Gastroesophageal sphincter (tissue), 4 donors: ENCODE results near the gene OPTC. TPM values are rescaled to one million over a fixed set of nuclear protein-coding genes. Genes with fewer than 3 reads are reported as not detected.

Experiments
- ATAC-seq: fragments of 150-250 bp; one replicate; pipeline ENCODE4 v1.9.1; 2016; ENCODE audit warnings: mild to moderate bottlenecking, moderate library complexity
- H3K27ac ChIP-seq, 4 donors: fragments of 200-600 bp; sonication (generic) in 3 of 4; 1 replicate in 3 of 4; 2 replicates in 1 of 4; pipeline ENCODE4 v1.5.1; 2016 to 2019
- H3K27me3 ChIP-seq: fragments of 200-600 bp; sonication (generic); one replicate; pipeline ENCODE4 v1.5.1; 2019
- H3K36me3 ChIP-seq, 2 donors: fragments of 200-600 bp; sonication (generic); one replicate each; pipeline ENCODE4 v1.5.1; 2019; ENCODE audit warnings: control low read depth in 1 of 2
- H3K4me1 ChIP-seq, 3 donors: fragments of 200-600 bp; sonication (generic); 1 replicate in 2 of 3; 2 replicates in 1 of 3; pipeline ENCODE4 v1.5.1; 2016 to 2019; ENCODE audit warnings: control low read depth in 2 of 3
- H3K4me3 ChIP-seq, 2 donors: fragments of 200-600 bp; sonication (generic); one replicate each; pipeline ENCODE4 v1.5.1; 2019; ENCODE audit warnings: mild to moderate bottlenecking in 1 of 2, moderate library complexity in 1 of 2
- H3K9me3 ChIP-seq, 3 donors: fragments of 200-600 bp; sonication (generic); one replicate each; pipeline ENCODE4 v1.5.1; 2017 to 2019; ENCODE audit warnings: control low read depth in 2 of 3
- EP300 ChIP-seq: sonication (generic); formaldehyde crosslinking; IDR thresholded peaks from one replicate; pipeline ENCODE4 v1.6.1; 2017; ENCODE audit warnings: antibody characterized with exemption, mild to moderate bottlenecking
- POLR2A ChIP-seq, 2 donors: fragments of 450-650 bp; IDR thresholded peaks; one replicate each; pipeline ENCODE4 v1.6.1; 2017; ENCODE audit warnings: antibody characterized with exemption in 2 of 2, mild to moderate bottlenecking in 2 of 2, moderate library complexity in 1 of 2
- POLR2AphosphoS5 ChIP-seq: sonication (generic); formaldehyde crosslinking; IDR thresholded peaks from one replicate; pipeline ENCODE4 v1.6.1; 2017; ENCODE audit warnings: antibody characterized with exemption
- WGBS, 2 donors: methylation state at CpG; one replicate each; pipeline ENCODE4 v1.1.5; 2018; ENCODE audit warnings: low coverage in 1 of 2; 5-methylcytosine and 5-hydroxymethylcytosine counted together
- total RNA-seq, 4 donors: library from RNA; depleted of rRNA; stranded (reverse); fragments of >200 nt; gene quantifications; one replicate each; pipeline ENCODE4 v1.1.0, GENCODE V29; 2016
- TF ChIP-seq, protein P1 (sequence below), 4 experiments: fragments of 200-600 bp in 2 of 4; fragments of 450-650 bp in 2 of 4; sonication (generic) in 1 of 4; IDR thresholded peaks; one replicate each; pipeline ENCODE4 v1.5.1; 2017 to 2019; ENCODE audit warnings: antibody characterized with exemption in 4 of 4, mild to moderate bottlenecking in 2 of 4, moderate library complexity in 2 of 4

OPTC gene
- total RNA-seq, 4 donors from 2014 or later: not detected

DNA sequence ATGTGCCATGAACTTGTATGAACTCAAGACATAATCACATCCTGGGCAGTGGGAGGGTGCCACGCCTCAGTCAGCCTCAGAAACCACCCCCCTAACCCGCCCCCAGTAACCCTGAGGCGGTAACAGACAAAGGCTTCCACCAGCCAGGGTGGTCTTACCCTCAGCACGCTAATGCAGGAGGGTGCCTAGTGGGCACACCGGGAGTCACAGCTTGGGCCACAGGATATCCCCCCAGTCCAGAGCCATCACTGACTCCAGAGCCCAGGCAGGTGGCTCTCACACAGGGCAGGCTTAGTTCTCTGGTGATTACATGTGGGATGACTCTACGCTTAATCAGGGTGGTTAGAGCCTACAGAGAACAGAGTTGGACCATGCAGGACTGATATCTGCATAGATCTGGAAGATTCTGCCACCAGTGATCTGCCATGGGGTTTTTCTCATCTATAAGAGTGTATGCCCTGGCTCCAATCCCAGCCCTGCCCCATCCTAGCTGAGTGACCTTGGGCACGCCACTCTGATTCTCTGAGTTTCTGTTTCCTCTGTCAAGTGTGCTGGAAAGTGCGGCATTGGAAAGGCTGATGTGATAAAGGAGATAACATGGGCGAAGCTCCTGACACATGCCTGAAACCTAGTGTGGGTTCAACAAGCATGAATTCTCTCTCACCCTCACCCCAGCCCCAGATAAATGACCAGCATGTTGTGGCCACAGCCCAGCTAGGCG lies 27.3 kb downstream of the OPTC start:
- H3K36me3 ChIP-seq: no peaks in the 10 kb centered on the region
- no peak for ATAC-seq
- H3K27ac ChIP-seq: peak overlapping the region in 2 of 4 donors; percentile 39 to 58
- H3K9me3 ChIP-seq: no peaks in the 10 kb centered on the region
- H3K4me3 ChIP-seq: no peak overlapping the region
- WGBS, 2 donors: 53% methylated on average over 2 of the region's 10 CpGs; no CpG with 5 or more reads in 1 of the 2 donors
- no peaks in the 10 kb centered on the region for H3K27me3 ChIP-seq
- TF ChIP-seq POLR2AphosphoS5: no peak
- peaks cover 0 to 65% (median 22%) of the 10 kb centered on the region in 3 donors for H3K4me1 ChIP-seq

DNA sequence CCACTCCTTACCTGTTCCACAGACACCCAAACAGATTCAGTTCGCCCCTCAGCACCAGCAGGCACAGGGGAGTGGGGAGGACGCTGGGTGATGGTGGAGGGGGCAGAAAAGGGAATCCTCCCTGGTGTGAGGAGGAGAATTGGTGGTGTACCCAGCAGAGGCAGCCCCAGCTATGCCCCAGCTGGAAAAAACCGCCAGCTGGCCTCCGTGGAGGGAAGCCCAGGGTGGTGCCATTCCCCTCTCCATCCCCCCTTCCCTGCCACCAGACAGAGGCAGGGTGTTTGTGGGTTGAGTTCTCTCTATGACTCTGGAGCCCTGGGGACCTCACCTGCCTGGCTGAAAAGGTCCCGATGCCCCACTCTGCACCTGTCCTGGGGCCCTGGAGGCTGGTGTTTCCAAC lies 27.9 kb downstream of the OPTC start:
- Histone ChIP-seq H3K9me3 (no peaks in the 10 kb centered on the region), H3K27ac (peak overlapping the region in 2 of 4 donors; percentile 39 to 58), H3K27me3 (no peaks in the 10 kb centered on the region), H3K4me3 (no peak overlapping the region), H3K4me1 (peaks cover 0 to 71% (median 22%) of the 10 kb centered on the region in 3 donors), H3K36me3 (no peaks in the 10 kb centered on the region)
- no peak for ATAC-seq
- TF ChIP-seq, protein P1, sequence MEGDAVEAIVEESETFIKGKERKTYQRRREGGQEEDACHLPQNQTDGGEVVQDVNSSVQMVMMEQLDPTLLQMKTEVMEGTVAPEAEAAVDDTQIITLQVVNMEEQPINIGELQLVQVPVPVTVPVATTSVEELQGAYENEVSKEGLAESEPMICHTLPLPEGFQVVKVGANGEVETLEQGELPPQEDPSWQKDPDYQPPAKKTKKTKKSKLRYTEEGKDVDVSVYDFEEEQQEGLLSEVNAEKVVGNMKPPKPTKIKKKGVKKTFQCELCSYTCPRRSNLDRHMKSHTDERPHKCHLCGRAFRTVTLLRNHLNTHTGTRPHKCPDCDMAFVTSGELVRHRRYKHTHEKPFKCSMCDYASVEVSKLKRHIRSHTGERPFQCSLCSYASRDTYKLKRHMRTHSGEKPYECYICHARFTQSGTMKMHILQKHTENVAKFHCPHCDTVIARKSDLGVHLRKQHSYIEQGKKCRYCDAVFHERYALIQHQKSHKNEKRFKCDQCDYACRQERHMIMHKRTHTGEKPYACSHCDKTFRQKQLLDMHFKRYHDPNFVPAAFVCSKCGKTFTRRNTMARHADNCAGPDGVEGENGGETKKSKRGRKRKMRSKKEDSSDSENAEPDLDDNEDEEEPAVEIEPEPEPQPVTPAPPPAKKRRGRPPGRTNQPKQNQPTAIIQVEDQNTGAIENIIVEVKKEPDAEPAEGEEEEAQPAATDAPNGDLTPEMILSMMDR (IDR thresholded peaks at IDR 0.05): no peak
- WGBS, 2 donors: 20% methylated on average over 1 of the region's 5 CpGs; no CpG with 5 or more reads in 1 of the 2 donors

DNA sequence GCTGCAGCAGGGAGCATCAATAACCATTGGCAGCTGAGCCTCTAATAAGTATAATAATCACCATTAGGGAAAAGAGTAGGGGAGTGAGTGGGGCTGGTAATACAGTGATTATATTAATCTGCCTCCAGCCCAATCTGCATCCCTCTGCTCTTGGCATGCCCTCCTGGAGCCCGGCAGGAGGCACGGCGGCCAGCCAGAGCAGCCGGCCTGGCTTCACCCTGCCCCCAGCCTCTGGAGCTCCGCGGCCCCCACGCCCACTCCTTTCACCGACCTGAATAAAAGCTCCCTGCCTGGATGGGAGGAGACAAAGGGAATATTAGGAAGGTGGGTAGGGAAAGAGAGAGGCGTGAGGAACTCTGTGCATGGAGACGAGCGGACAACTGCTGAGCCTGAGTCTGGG lies 28.3 kb downstream of the OPTC start:
- H3K27ac ChIP-seq: peak overlapping the region in 2 of 4 donors; percentile 39 to 58
- WGBS, 2 donors: 55% methylated on average over 11 of the region's 11 CpGs; no CpG with 5 or more reads in 1 of the 2 donors
- peaks cover 0 to 74% (median 22%) of the 10 kb centered on the region in 3 donors for H3K4me1 ChIP-seq
- H3K9me3 ChIP-seq: no peaks in the 10 kb centered on the region
- ATAC-seq: no peak
- H3K36me3 ChIP-seq: no peaks in the 10 kb centered on the region
- TF ChIP-seq POLR2AphosphoS5: no peak
- TF ChIP-seq, protein P1 (IDR thresholded peaks at IDR 0.05): no peak
- TF ChIP-seq EP300: no peak
- no peak for TF ChIP-seq POLR2A (IDR thresholded peaks at IDR 0.05)
- no peak overlapping the region for H3K4me3 ChIP-seq
- H3K27me3 ChIP-seq: no peaks in the 10 kb centered on the region

DNA sequence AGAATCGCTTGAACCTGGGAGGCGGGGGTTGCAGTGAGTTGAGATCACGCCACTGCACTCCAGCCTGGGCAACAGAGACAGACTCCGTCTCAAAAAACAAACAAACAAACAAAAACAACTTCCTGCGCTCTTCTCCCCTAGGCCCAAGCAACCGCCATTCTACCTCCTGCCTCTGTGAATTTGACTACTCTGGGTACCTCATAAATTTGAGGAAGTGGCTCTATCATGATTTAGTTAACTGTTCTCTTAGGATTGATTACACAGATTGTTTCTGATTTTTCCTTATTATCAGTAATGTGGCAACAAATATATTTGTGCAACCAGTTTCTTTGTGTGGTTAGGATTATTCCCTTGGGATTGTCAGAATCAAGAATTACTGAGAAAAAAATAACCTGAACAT lies 29.7 kb downstream of the OPTC start:
- peak overlapping the region in 3 of 4 donors; percentile 58 to 63 (median 62) for H3K27ac ChIP-seq
- peaks cover 0 to 74% (median 22%) of the 10 kb centered on the region in 3 donors for H3K4me1 ChIP-seq
- 87 to 88% methylated on average over 1 to 6 of the region's 6 CpGs for WGBS, 2 donors
- ATAC-seq: no peak
- H3K4me3 ChIP-seq: no peak overlapping the region
- no peaks in the 10 kb centered on the region for H3K9me3 ChIP-seq
- no peaks in the 10 kb centered on the region for H3K27me3 ChIP-seq
- no peaks in the 10 kb centered on the region for H3K36me3 ChIP-seq
- TF ChIP-seq, protein P1 (IDR thresholded peaks at IDR 0.05): no peak
- TF ChIP-seq EP300 (no peak), POLR2AphosphoS5 (no peak), POLR2A (IDR thresholded peaks at IDR 0.05) (no peak)

DNA sequence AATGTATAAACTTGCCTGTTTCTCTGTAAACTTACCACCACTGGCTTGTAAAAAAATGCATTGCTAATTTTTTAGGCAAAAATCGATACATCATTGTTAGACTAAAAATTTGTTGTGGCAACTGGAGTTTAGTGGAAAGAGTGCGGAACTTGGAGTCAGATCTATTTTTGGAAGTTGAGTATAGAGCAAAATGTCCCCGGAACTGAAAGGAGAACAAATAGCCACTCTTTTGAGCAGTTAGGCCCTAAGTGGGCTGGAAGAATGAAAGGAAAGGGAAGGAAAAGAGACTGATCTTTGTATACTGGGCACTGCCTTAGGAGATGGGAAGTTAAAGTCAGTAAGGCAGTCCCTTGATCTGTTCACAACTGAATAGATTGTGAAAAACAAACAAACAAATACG lies 30.2 kb downstream of the OPTC start:
- H3K4me1 ChIP-seq: peaks cover 0 to 74% (median 22%) of the 10 kb centered on the region in 3 donors
- TF ChIP-seq POLR2AphosphoS5 (peak; percentile 46), EP300 (no peak), POLR2A (IDR thresholded peaks at IDR 0.05) (no peak)
- TF ChIP-seq, protein P1 (IDR thresholded peaks at IDR 0.05): no peak
- peak overlapping the region in 3 of 4 donors; percentile 58 to 63 (median 62) for H3K27ac ChIP-seq
- no peak for ATAC-seq
- no peak overlapping the region for H3K4me3 ChIP-seq
- no peaks in the 10 kb centered on the region for H3K36me3 ChIP-seq
- 18 to 48% methylated on average over 4 of the region's 4 CpGs for WGBS, 2 donors
- no peaks in the 10 kb centered on the region for H3K27me3 ChIP-seq
- H3K9me3 ChIP-seq: no peaks in the 10 kb centered on the region
